Stimulated activated CD4-positive, alpha-beta T cell treated with anti-CD3 and anti-CD28 coated beads, Interleukin-1b, Interleukin-23, amount 100 ng/mL, for 48 hours (primary cell): Measurements from ENCODE around the gene CTTNBP2NL.

ENCODE experiments used
- DNase-seq: peaks from one replicate; pipeline ENCODE4 v3.0.0-alpha.2; 2020

Gene CTTNBP2NL

GRCh38 chr1:112509005-112509659, 113.1 kb downstream of the CTTNBP2NL start:
- DNase-seq, result no peak

- no peak for DNase-seq
Measured at GRCh38 chr1:112509660-112510178, 113.7 kb downstream of the CTTNBP2NL start.

- DNase-seq, result no peak
Measured at GRCh38 chr1:112510340-112510739, 114.3 kb downstream of the CTTNBP2NL start.
